AG09319 (cell line): ENCODE measurements around the gene RFC2.

ENCODE experiments used
- DNase-seq: peaks from one replicate; pipeline ENCODE4 v3.0.0-alpha.2; 2010; ENCODE audit warnings: low read depth; ENCODE audit errors: extremely low read depth
- CTCF ChIP-seq: IDR thresholded peaks from 2 replicates; pipeline ENCODE4 v1.5.1; 2011; ENCODE audit warnings: low read depth, mild to moderate bottlenecking, inconsistent platforms, low read length, moderate library complexity

RFC2 gene

DNA sequence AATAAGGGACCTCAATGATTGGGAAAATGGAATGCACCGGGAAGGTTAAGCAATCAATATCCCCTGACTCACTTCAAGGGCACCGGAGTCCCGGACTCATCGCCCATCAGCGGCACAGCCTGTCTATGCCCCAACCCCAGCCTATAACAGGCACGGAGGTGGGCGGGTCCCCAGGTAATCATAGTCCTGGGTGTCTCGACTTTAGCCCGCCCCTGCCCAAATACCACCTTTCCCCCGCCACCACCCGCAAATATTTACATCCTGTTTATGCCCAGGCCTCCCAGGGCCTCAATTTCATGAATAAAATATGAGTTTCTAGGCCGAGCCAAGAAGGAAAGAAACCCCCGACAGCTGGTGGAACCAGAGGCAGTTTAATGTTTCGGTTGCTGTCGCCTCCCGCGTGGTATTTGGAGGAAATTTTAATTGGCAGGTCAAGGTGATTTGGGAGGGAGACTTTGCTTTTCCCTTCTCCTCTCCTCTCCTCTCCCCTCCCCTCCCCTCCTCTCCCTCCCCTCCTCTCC lies 15.6 kb upstream of the RFC2 start:
- no peak for TF ChIP-seq CTCF
- DNase-seq = no peak

GRCh38 chr7:74267756-74268565 lies 13.8 kb upstream of the RFC2 start:
- no peak for TF ChIP-seq CTCF
- no peak for DNase-seq

- TF ChIP-seq CTCF = no peak
Observed at GRCh38 chr7:74266191-74266963, 12.2 kb upstream of the RFC2 start.

DNA sequence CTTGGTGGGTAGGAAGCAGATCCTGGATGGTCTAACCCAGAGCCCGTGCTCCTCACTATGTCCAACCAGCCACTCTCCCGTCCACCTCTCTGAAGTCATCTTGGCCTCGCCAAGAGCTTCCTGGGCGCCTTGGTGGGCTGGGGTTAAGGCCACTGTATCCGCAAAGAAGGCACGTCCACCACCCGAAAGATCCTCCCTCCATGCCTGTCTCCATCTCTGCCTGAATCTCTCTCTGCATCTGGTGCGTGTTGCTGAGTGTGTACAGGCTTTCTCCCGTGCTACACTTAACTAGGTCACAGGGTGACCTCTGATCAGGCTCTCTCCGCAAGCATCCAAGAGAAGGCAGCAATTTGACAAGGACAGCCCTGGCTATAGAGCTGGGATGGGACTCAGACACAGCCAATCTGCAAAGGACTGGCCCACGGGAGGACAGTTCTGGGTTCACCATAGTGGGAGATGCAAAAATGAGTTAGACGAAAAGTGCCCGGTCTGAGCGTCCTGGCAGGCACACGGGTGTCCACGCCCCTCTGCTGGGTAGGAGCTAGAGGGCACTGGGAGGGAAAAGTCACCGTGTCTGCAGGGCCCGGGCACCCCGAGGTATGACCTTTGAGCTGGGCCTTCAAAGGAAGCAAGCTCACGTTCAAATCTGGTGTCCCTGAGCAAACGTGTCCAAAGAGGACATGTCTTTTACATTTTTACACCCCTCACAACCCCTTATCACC lies 9.4 kb upstream of the RFC2 start:
- no peak for DNase-seq
- TF ChIP-seq CTCF = no peak

More at GRCh38 chr7:74266191-74266963, 12.2 kb upstream of the RFC2 start:
- no peak for DNase-seq

- TF ChIP-seq CTCF = no peak
- DNase-seq = no peak
Observed at GRCh38 chr7:74262639-74263398, 8.6 kb upstream of the RFC2 start.

DNA sequence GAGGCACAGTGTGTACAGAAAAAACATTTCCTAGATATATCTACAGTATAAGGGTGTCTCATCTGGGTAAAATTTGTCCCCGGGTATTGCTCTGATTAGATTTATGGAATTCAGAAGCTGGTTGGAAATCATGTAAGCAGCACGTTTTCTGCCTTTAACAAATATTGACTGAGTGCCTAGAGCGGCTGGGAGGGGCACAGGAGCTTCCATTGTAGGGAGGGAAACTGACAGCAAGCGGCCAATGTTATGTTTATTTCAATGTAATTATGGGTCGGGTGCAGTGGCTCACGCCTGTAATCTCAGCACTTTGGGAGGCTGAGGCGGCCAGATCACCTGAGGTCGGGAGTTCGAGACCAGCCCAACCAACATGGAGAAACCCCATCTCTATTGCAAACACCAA lies 4.4 kb upstream of the RFC2 start:
- no peak for TF ChIP-seq CTCF
- DNase-seq = no peak
